Body of pancreas (tissue), 4 donors: ENCODE data around the gene TSPEAR.

Experiments
- POLR2A ChIP-seq, 3 donors: fragments of 450-650 bp; IDR thresholded peaks; one replicate each; pipeline ENCODE4 v1.6.1; 2016; ENCODE audit warnings: antibody characterized with exemption in 3 of 3, mild to moderate bottlenecking in 2 of 3
- TF ChIP-seq, protein P1 (sequence below), 7 experiments: fragments of 450-650 bp in 4 of 7; fragments of 200-600 bp in 3 of 7; sonication (generic) in 3 of 7; IDR thresholded peaks; one replicate each; pipeline ENCODE4 v1.5.1; 2016 to 2019; ENCODE audit warnings: antibody characterized with exemption in 7 of 7

GRCh38 chr21:44485796-44486195, 225.6 kb downstream of the TSPEAR start:
- TF ChIP-seq, protein P1, sequence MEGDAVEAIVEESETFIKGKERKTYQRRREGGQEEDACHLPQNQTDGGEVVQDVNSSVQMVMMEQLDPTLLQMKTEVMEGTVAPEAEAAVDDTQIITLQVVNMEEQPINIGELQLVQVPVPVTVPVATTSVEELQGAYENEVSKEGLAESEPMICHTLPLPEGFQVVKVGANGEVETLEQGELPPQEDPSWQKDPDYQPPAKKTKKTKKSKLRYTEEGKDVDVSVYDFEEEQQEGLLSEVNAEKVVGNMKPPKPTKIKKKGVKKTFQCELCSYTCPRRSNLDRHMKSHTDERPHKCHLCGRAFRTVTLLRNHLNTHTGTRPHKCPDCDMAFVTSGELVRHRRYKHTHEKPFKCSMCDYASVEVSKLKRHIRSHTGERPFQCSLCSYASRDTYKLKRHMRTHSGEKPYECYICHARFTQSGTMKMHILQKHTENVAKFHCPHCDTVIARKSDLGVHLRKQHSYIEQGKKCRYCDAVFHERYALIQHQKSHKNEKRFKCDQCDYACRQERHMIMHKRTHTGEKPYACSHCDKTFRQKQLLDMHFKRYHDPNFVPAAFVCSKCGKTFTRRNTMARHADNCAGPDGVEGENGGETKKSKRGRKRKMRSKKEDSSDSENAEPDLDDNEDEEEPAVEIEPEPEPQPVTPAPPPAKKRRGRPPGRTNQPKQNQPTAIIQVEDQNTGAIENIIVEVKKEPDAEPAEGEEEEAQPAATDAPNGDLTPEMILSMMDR (IDR thresholded peaks at IDR 0.05): no peak
- TF ChIP-seq POLR2A (IDR thresholded peaks at IDR 0.05): no peak
